ENCODE measurements around the gene KATNBL1. TPM values are rescaled to one million over a fixed set of nuclear protein-coding genes. Genes with fewer than 3 reads are reported as not detected.

KATNBL1 gene
- total and polyA plus RNA-seq, 2 donors (not counting 3 experiments of a cell fraction or from before 2014, with no cell fraction given) = 14.1 to 56.8 TPM

- BruUV-seq (replicated peaks) = no TSS peak
- peaks cover 21% of the 10 kb centered on the region for H3K79me2 ChIP-seq (ENCODE audit: control insufficient read depth, insufficient read depth, low read length)
- ChIA-PET POLR2A (no interaction called here), CTCF (interaction anchor here (1.3 to 2.1 kb wide), 3 partner anchors 14 to 144 kb away, joined by 5 to 12 read pairs (median 10); partner anchors contain the start of genes KATNBL1 and LPCAT4)
- peaks cover 9% of the 10 kb centered on the region for H3K4me1 ChIP-seq (ENCODE audit: control insufficient read depth, extremely low read depth, insufficient read depth, low read length)
- H3K9me3 ChIP-seq (replicated peaks; ENCODE audit: control insufficient read depth, insufficient read depth, low read length) = no peaks in the 10 kb centered on the region
- H4K20me1 ChIP-seq (replicated peaks; ENCODE audit: control insufficient read depth, extremely low read depth, insufficient read depth, low read length) = no peaks in the 10 kb centered on the region
- peak overlapping the region; percentile 31 to 94 (median 67) for H3K4me3 ChIP-seq (replicated peaks in 1 of 3; ENCODE audit: insufficient read depth in 1 of 3, low read depth in 1 of 3, low read length in 3 of 3)
- H3K36me3 ChIP-seq (ENCODE audit: control insufficient read depth in 2 of 2, extremely low read depth in 1 of 2, insufficient read depth in 2 of 2, low read length in 2 of 2) = peaks cover 0 to 3% of the 10 kb centered on the region in 2 experiments
- peak; percentile 44 for DNase-seq (ENCODE audit: low read depth, low spot score)
- H3K9me1 ChIP-seq (replicated peaks; ENCODE audit: control insufficient read depth, extremely low read depth, insufficient read depth, low read length) = no peaks in the 10 kb centered on the region
- H3K27ac ChIP-seq (ENCODE audit: insufficient read depth, low read depth, low read length) = peak overlapping the region; percentile 40
- H3K9ac ChIP-seq (replicated peaks; ENCODE audit: extremely low read depth, insufficient read depth, low read length) = peak overlapping the region; percentile 87
- H3K4me2 ChIP-seq (ENCODE audit: insufficient read depth, low read length) = peak overlapping the region; percentile 79
- peak overlapping the region; percentile 87 for H2AFZ ChIP-seq (ENCODE audit: low read depth, low read length)
- no peaks in the 10 kb centered on the region for H3K27me3 ChIP-seq (ENCODE audit: control insufficient read depth in 2 of 2, insufficient read depth in 2 of 2, low read length in 2 of 2)
- dilution Hi-C loops (cut with MboI; ENCODE audit: extremely low pct_ligation_motif_present, low sequenced_read_pairs) = no loop called here
- intact Hi-C loops (cut with micrococcal nuclease) = loop anchor here (1.0 to 10.0 kb wide), 7 partner anchors 14 to 211 kb away; partner anchors contain the start of genes EMC7, GOLGA8A, KATNBL1 and LPCAT4
- FAIRE-seq = peak; percentile 76
- TF ChIP-seq CTCF (IDR thresholded peaks at IDR 0.05; ENCODE audit: extremely low read depth in 1 of 2, insufficient read depth in 1 of 2, low read depth in 1 of 2, low read length in 2 of 2) = no peak
- no peak for TF ChIP-seq FOS (IDR thresholded peaks at IDR 0.05; ENCODE audit: borderline replicate concordance, insufficient read depth, low read length)
- TF ChIP-seq POLR2A (IDR thresholded peaks at IDR 0.05; ENCODE audit: low read depth, low read length) = no peak
- no peak for TF ChIP-seq JUN (IDR thresholded peaks at IDR 0.05; ENCODE audit: borderline replicate concordance, insufficient read depth, insufficient read length, low read depth)
- TF ChIP-seq POLR2AphosphoS5 (IDR thresholded peaks at IDR 0.05; ENCODE audit: insufficient read depth, low read depth, low read length) = no peak
- no peak for TF ChIP-seq GATA2 (IDR thresholded peaks at IDR 0.05; ENCODE audit: insufficient read depth, insufficient read length, low read depth, low read length)
- TF ChIP-seq EZH2 (IDR thresholded peaks at IDR 0.05; ENCODE audit: borderline replicate concordance, low read depth, low read length, severe bottlenecking) = no peak
- TF ChIP-seq MYC (IDR thresholded peaks at IDR 0.05; ENCODE audit: low read depth, low read length) = no peak
- TF ChIP-seq MAX (IDR thresholded peaks at IDR 0.05; ENCODE audit: insufficient read depth, insufficient read length) = no peak
Observed at GRCh38 chr15:34223904-34224596, 14.2 kb upstream of the KATNBL1 start.

All from endothelial cell of umbilical vein (primary cell).